SK-N-MC (cell line): Measurements from ENCODE around the gene VEGFC.

Experiments used
- EZH2 ChIP-seq: fragments of 200-600 bp; sonication (generic); IDR thresholded peaks from one replicate; pipeline ENCODE4 v1.6.1; 2017; ENCODE audit warnings: antibody characterized with exemption
- FOXP2 ChIP-seq: optimal IDR thresholded peaks from 2 replicates; pipeline ENCODE3; 2011; ENCODE audit warnings: mild to moderate bottlenecking, moderate library complexity; ENCODE audit not compliant: insufficient read depth; ENCODE audit errors: extremely low read length, control extremely low read depth
- POLR2AphosphoS5 ChIP-seq: IDR thresholded peaks from 2 replicates; pipeline ENCODE4 v1.6.1; 2012; ENCODE audit warnings: mild to moderate bottlenecking, low read depth, low read length, borderline replicate concordance

- TF ChIP-seq EZH2 (no peak), POLR2AphosphoS5 (no peak), FOXP2 (no peak)
These were observed 45.9 kb downstream of the VEGFC start for GRCh38 chr4:176746846-176747245.
